ENCODE results near the gene ATP1B2.
"Not testable (repeated sequence)": the region's sequence is repeated elsewhere in the genome, so short reads cannot be mapped to it uniquely, and the experiment has no call there.

ATP1B2 gene

GRCh38 chr17:7627250-7628121, 23.2 kb upstream of the ATP1B2 start, which contains the start of gene SAT2:
Gene SAT2 (minus strand): TSS chr17:7627821. CDS start chr17:7627635, 186 bp downstream.
- H3K9me3 Mint-ChIP-seq = no peaks in the 10 kb centered on the region
- peak within 1 kb of the TSS; percentile 59 for H3K27ac Mint-ChIP-seq
- no peaks in the 10 kb centered on the region for H3K36me3 Mint-ChIP-seq
- H3K27me3 Mint-ChIP-seq = no peaks in the 10 kb centered on the region
- peak within 1 kb of the TSS; percentile 88 for H3K4me3 Mint-ChIP-seq
- peaks cover 19% of the 10 kb centered on the region for H3K4me1 Mint-ChIP-seq

GRCh38 chr17:7629939-7630571, 20.7 kb upstream of the ATP1B2 start, which contains the start of gene SHBG:
Gene SHBG (plus strand): TSS chr17:7630135. CDS start chr17:7630173, 38 bp downstream.
- Mint-ChIP-seq H3K36me3 (no peaks in the 10 kb centered on the region), H3K4me3 (no peak within 1 kb of the TSS)

DNA sequence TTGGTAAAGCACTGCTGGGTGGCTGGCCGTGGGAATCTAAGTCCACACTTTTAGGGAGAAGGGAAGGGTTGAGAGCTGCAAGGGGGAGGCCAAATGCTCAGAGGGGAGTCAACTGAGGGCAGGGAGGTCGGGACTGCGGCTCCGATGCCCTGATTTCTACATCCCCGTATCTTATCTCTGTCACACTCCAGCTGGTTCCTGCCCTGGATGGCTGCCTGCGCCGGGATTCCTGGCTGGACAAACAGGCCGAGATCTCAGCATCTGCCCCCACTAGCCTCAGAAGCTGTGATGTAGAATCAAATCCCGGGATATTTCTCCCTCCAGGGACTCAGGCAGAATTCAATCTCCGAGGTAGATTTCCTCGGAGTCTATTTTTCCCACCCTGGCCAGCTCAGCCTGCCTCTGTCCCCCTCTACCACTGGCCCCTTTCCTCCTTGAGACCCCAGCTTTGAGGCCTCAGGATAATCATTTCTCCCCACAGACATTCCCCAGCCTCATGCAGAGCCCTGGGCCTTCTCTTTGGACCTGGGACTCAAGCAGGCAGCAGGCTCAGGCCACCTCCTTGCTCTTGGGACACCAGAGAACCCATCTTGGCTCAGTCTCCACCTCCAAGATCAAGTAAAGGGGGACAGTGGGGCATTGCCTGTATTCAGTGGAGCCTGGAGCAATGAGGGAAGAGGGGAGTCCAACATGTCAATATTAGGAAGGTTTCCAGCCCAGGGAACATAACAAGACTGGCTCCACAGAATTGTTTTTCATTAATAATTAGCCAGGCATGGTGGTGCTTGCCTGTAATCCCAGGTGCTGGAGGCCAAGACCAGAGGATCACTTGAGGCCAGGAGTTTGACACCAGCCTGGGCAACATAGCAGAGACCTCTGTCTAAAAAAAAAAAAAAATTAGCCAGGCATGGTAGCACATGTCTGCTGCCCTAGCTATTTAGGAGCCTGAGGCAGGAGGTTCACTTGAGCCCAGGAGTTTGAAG, 19.0 kb upstream of the ATP1B2 start:
- Mint-ChIP-seq H3K4me1 (peaks cover 11% of the 10 kb centered on the region), H3K27ac (no peak overlapping the region), H3K27me3 (no peaks in the 10 kb centered on the region), H3K36me3 (no peaks in the 10 kb centered on the region), H3K9me3 (no peaks in the 10 kb centered on the region), H3K4me3 (no peak overlapping the region)

More at GRCh38 chr17:7629939-7630571, 20.7 kb upstream of the ATP1B2 start, which contains the start of gene SHBG:
- Mint-ChIP-seq H3K9me3 (no peaks in the 10 kb centered on the region), H3K4me1 (peaks cover 19% of the 10 kb centered on the region), H3K27me3 (no peaks in the 10 kb centered on the region), H3K27ac (no peak within 1 kb of the TSS)

- H3K4me1 Mint-ChIP-seq = peaks cover 3% of the 10 kb centered on the region
- no peaks in the 10 kb centered on the region for H3K27me3 Mint-ChIP-seq
- no peaks in the 10 kb centered on the region for H3K36me3 Mint-ChIP-seq
- no peak overlapping the region for H3K4me3 Mint-ChIP-seq
- no peaks in the 10 kb centered on the region for H3K9me3 Mint-ChIP-seq
- H3K27ac Mint-ChIP-seq = no peak overlapping the region
Measured at GRCh38 chr17:7632492-7632894, 18.2 kb upstream of the ATP1B2 start.

GRCh38 chr17:7633093-7633492, 17.6 kb upstream of the ATP1B2 start:
- Mint-ChIP-seq H3K4me3 (no peak overlapping the region), H3K27me3 (no peaks in the 10 kb centered on the region), H3K9me3 (no peaks in the 10 kb centered on the region), H3K27ac (no peak overlapping the region), H3K4me1 (peaks cover 3% of the 10 kb centered on the region), H3K36me3 (no peaks in the 10 kb centered on the region)

DNA sequence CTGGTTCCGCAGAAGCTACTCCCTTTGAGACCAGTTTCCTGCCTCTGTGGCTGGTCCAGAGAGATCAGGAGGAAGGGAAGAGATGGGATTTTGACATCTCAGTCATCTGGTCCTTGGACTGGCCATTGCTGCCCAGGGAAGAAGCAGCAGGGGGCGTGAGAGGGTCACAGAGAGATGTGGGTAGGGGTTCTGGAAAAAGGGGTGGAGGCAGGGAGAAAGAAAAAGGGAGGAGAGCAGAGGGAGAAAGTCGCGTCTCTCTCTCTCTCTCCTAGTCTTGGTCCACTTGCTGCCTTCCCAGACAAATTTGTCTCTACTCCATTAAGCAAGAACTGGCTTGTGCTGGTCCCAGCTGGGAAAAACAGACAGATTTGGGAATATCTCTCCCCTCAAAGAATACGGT, 16.3 kb upstream of the ATP1B2 start:
- Mint-ChIP-seq H3K9me3 (no peaks in the 10 kb centered on the region), H3K27ac (no peak overlapping the region), H3K27me3 (no peaks in the 10 kb centered on the region)

DNA sequence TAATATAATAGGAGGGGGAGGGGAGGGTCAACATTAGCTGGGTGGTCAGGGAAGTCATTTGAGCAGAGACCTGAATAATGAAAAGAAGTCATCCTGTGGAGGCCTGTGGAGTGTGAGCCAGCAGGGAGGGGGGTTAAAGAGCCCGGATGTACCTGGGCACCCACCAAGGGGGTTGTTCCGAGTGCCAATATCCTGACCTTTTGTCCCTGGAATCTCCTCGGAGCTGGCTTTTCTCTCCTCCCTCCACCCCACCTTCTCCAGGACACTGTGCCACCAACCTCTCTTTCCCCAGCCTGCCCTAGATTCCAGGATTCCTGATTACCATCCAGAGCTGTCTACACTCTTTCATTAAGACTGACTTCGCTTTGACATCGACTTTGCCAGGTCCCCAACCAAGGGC, 14.6 kb upstream of the ATP1B2 start:
- H3K4me1 Mint-ChIP-seq = no peaks in the 10 kb centered on the region

More for the DNA sequence above, 16.3 kb upstream of the ATP1B2 start:
- Mint-ChIP-seq H3K36me3 (no peaks in the 10 kb centered on the region), H3K4me1 (no peaks in the 10 kb centered on the region), H3K4me3 (no peak overlapping the region)

GRCh38 chr17:7640783-7641182, 9.9 kb upstream of the ATP1B2 start:
- H3K27ac Mint-ChIP-seq = no peak overlapping the region
- no peaks in the 10 kb centered on the region for H3K27me3 Mint-ChIP-seq
- H3K4me3 Mint-ChIP-seq = no peak overlapping the region
- H3K4me1 Mint-ChIP-seq = no peaks in the 10 kb centered on the region
- H3K9me3 Mint-ChIP-seq = no peaks in the 10 kb centered on the region
- H3K36me3 Mint-ChIP-seq = no peaks in the 10 kb centered on the region

More for the DNA sequence above, 14.6 kb upstream of the ATP1B2 start:
- Mint-ChIP-seq H3K36me3 (no peaks in the 10 kb centered on the region), H3K9me3 (no peaks in the 10 kb centered on the region), H3K27me3 (no peaks in the 10 kb centered on the region), H3K27ac (no peak overlapping the region), H3K4me3 (no peak overlapping the region)

DNA sequence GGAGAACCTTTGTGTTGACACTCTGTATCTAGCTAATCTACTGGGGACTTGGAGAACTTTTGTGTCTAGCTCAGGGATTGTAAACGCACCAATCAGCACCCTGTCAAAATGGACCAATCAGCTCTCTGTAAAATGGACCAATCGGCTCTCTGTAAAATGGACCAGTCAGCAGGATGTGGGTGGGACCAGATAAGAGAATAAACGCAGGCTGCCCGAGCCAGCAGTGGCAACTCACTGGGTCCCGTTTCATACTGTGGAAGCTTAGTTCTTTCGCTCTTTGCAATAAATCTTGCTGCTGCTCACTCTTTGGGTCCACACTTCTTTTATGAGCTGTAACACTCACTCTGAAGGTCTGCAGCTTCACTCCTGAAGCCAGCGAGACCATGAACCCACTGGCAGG, 9.1 kb upstream of the ATP1B2 start:
- not testable (repeated sequence) for H3K36me3 Mint-ChIP-seq, H3K4me3 Mint-ChIP-seq, H3K27me3 Mint-ChIP-seq, H3K27ac Mint-ChIP-seq, H3K9me3 Mint-ChIP-seq, H3K4me1 Mint-ChIP-seq

- H3K9me3 Mint-ChIP-seq = no peaks in the 10 kb centered on the region
- peaks cover under 1% of the 10 kb centered on the region for H3K4me1 Mint-ChIP-seq
- no peak overlapping the region for H3K4me3 Mint-ChIP-seq
- no peaks in the 10 kb centered on the region for H3K36me3 Mint-ChIP-seq
- H3K27me3 Mint-ChIP-seq = peaks cover 5% of the 10 kb centered on the region
- no peak overlapping the region for H3K27ac Mint-ChIP-seq
Measured at GRCh38 chr17:7644775-7645174, 6.0 kb upstream of the ATP1B2 start.

GRCh38 chr17:7646457-7646856, 4.3 kb upstream of the ATP1B2 start:
- no peaks in the 10 kb centered on the region for H3K9me3 Mint-ChIP-seq
- H3K27ac Mint-ChIP-seq = no peak overlapping the region
- H3K4me1 Mint-ChIP-seq = peaks cover 16% of the 10 kb centered on the region
- H3K36me3 Mint-ChIP-seq = no peaks in the 10 kb centered on the region
- no peak overlapping the region for H3K4me3 Mint-ChIP-seq
- peaks cover 16% of the 10 kb centered on the region for H3K27me3 Mint-ChIP-seq

- H3K4me1 Mint-ChIP-seq = peaks cover 16% of the 10 kb centered on the region
- no peak overlapping the region for H3K27ac Mint-ChIP-seq
- no peaks in the 10 kb centered on the region for H3K36me3 Mint-ChIP-seq
- no peaks in the 10 kb centered on the region for H3K9me3 Mint-ChIP-seq
- H3K27me3 Mint-ChIP-seq = peaks cover 17% of the 10 kb centered on the region
- H3K4me3 Mint-ChIP-seq = no peak overlapping the region
Measured at GRCh38 chr17:7647018-7647417, 3.7 kb upstream of the ATP1B2 start.

DNA sequence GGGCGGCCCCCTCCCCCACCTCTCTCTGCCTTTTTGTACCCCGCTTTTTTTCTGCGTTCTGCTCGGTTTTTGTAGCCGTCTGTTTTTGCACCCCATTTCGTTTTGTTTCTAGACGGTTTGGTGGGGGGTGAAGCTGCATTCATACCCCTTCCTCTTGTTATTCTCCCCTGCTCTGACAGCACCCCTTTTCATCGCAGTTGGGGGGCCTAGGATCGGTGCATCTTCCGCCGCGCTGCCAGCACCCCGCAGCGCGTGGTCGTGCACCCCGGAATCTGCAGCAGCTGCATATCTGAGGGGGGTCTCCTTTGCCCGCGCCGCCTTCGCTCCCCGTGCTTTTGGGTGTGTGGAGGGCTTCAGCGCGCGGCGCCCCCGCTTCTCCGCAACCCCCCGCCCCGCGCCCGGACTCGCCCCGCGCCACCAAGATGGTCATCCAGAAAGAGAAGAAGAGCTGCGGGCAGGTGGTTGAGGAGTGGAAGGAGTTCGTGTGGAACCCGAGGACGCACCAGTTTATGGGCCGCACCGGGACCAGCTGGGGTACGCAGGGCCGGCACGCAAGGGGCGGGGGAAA, 455 bp downstream of the ATP1B2 start:
- H3K9me3 Mint-ChIP-seq = no peaks in the 10 kb centered on the region
- H3K27me3 Mint-ChIP-seq = peaks cover 20% of the 10 kb centered on the region
- H3K4me1 Mint-ChIP-seq = peaks cover 16% of the 10 kb centered on the region
- H3K36me3 Mint-ChIP-seq = no peaks in the 10 kb centered on the region
- peak overlapping the region; percentile 78 for H3K4me3 Mint-ChIP-seq
- H3K27ac Mint-ChIP-seq = no peak overlapping the region

DNA sequence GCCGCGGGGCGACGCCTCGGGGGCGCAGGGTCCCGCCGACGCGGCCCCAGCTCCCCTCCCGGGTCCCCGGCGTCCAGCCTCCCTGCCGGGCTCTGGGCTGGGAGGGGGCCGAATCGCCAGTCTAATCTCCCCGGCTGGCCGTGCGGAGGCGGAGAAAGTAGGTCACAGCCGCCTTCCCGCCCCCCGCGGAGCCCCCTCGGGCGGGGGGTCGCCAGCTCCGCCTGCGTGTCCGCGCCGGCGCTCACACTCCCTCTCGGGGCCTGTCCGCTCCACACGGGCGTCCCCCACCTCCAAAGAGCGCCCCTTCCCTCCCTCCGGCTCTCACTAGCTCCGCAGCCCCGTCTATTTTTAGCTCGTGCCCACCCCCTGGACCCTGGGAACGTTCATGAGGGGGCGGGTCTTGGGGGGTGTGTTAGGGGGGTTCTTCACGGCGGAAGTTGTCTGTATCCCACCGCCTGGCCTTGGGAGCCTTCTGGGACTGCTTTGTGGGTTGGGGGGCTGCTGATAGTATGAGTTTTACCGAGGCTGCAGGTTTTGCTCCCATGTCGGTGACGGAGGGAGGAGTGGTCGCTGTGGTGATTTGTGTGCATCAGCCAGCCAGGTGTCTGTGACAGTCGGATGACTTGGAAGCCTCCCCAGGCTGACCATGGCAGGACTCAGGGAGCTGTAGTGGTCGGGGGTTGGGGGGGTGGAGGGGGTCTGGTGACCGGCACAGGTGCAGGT, 1.1 kb downstream of the ATP1B2 start:
- Mint-ChIP-seq H3K4me1 (peaks cover 16% of the 10 kb centered on the region), H3K36me3 (no peaks in the 10 kb centered on the region), H3K9me3 (no peaks in the 10 kb centered on the region), H3K27ac (no peak overlapping the region), H3K4me3 (peak overlapping the region; percentile 52), H3K27me3 (peaks cover 20% of the 10 kb centered on the region)
